GM19397 (cell line): Measurements from ENCODE around the gene GRM8.
"Not testable (repeated sequence)": the region's sequence is repeated elsewhere in the genome, so short reads cannot be mapped to it uniquely, and the experiment has no call there.

Experiments used
- ATAC-seq: cut with Tn5 transposase; IDR thresholded peaks from one replicate; pipeline ENCODE4 v1.9.1; 2021; ENCODE audit warnings: mild to moderate bottlenecking, moderate library complexity; ENCODE audit not compliant: unreplicated experiment

Gene GRM8

DNA sequence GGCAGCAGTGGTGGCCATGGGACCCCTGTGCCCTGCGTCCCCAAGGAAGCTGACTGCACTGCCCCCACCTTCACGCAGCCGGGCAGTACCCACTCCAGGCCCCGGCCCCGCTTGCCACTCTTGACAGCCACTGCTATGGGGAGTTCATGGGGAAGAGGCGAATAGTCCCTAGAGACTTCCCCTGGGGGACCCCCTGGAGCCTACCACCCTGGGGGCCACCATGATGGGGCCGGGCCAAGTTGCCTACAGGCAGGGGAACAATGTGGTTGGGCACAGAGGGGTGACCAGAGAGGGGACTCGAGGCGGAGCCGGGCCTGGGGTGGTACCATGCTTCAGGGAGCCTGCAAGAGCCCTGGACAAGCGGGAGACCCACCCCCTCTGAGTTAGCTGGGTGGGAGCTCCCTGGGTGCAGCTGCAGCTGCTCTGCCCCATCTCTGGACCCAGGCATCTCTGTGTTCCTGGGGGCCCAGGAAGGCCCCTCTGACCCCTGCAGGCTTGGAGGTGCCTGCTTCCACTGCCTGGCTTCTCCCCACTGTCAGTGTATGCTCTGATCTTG, 567.6 kb downstream of the GRM8 start:
- no peak for ATAC-seq

DNA sequence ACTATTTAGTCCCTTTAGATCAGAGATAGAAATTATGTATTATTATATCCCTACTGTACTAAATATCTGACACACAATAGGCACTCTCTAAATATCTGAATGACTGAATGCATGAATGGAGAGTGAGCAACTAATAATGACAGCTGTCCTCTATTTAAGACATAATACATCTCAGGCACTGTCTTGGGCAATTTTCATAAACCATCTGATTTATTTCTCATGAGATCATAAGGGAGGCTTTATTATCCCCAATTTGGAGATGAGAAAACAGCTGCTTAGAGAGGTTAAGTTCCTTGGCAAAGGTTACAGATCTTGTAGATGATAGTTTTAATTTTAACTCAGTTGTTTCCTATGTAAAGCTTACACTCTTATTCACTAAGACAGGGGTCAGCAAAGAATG, 570.6 kb downstream of the GRM8 start:
- no peak for ATAC-seq

DNA sequence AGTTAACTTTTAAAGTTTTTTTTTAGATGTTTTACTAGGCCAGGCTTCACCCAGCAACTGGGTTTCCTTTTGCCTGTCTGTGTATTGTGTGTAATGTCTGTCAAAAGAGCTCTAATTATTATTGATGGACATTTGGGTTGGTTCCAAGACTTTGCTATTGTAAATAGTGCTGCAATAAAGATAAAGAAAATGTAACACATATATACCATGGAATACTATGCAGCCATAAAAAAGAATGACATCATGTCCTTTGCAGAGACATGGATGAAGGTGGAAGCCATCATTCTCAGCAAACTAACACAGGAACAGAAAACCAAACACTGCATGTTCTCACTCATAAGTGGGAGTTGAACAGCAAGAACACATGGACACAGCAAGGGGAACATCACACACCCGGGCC, 584.0 kb downstream of the GRM8 start:
- not testable (repeated sequence) for ATAC-seq

DNA sequence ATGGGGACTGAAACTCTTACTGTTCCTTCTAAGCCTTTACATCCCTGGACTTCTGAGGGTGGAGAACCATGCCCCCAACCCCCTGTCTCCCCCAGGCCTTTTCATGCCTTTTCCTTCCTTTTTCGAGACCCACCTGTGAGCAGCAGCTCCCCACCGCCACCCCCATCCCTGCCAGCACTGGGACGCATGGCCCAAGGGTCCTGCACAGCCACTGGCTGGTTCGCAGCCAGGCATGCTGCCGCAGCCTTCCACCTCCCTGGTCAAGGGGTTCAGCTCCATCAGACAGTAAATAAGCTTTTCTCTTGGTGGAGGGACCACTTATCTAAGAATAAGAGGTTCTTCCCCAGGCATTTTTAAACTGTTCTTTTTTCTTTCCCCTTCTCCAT, 584.4 kb downstream of the GRM8 start:
- ATAC-seq: no peak

GRCh38 chr7:126667742-126668366, 584.9 kb downstream of the GRM8 start:
- ATAC-seq: no peak

DNA sequence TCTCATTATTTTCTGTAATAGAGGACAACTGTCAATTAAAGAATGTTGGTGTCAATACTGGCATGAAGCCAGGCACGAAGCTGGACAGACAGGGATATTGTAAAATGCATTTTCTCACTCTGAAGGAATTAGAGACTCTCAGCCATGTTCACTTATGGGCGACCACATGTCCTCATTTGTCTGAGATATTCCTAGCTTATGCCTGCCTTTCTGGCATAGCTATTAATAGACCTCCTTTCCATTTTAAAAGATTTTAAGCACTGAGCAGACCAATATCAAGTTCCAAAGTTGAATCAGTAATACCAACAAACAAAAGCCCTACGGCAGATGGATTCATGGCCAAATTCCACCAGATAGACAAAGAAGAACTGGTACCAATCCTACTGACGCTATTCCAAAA, 589.9 kb downstream of the GRM8 start:
- ATAC-seq: no peak

DNA sequence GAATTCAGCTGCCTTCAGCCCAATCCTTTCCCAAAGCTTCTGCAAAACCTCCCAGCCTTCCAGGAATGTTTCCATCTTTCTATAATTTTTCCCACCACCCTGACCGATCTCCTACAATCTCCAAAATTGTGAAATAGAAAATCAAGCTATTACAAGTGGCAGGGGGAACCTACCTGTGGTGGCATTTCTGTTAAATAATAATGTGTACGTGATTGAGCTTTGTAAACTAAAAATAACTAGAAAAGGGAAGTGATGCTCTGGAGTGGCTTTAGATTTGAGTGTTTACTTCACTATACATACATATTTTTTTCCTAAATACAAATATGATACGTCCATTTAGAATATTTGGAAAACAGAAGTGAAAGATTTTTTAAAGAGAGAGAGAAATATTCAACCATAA, 593.6 kb downstream of the GRM8 start:
- ATAC-seq: peak; percentile 51

- peak; percentile 5 for ATAC-seq
Measured at GRCh38 chr7:126658684-126659083, 594.1 kb downstream of the GRM8 start.

DNA sequence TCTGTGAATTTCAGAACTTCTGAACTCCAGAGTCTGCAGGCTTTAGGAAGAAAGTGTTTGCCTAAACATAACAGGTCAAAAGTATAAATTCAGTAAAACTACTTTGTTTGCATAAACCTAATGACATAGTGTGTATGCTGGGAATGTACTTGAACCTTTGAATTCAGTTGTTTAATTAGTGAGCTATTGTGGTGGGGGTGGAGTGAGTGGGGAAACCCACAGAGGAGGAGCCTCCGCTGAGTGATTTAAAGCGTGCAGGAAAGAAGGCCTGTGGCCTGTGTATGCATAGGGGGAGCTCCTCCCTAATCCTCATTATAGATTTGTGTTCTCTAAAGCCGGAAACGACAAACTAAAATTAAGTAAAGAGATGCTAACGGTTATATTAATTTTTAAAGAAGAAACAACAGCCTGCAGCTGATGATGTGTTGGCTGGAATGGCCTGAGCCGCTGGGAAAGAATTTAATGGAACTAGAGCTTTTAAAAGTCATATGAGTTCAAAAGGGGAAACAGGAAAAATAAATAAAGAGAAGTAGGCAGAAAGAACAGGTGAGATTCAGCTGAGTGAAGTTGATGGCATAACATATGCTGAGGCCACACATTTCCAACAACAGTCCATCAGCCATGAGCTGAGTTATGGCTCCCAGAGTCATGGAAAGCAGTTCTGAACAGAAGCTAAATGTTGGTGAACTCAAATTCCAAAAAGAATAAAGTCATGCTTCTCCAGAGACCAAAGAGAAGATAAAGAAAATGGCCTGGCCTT, 595.0 kb downstream of the GRM8 start:
- peak; percentile 93 for ATAC-seq

DNA sequence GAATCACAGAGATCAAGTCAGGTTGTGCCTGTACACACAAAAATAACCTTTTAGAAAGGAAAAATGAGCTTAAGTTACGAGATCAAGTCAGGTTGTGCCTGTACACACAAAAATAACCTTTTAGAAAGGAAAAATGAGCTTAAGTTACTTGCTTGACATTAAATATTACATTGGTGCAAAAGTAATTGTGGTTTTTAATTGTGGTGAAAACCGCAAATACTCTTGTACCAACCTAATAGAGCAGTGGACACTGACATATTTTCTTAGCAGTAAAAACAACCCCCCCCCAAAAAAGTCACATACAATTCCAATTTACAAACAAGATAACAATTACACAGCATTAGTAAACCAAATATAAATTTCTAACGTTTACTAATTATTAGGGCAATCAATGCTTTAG, 595.6 kb downstream of the GRM8 start:
- ATAC-seq: peak; percentile 1

GRCh38 chr7:126656165-126656564, 596.6 kb downstream of the GRM8 start:
- ATAC-seq: no peak

- ATAC-seq: no peak
Measured at GRCh38 chr7:126637538-126637937, 615.2 kb downstream of the GRM8 start.

- ATAC-seq: no peak
Measured at GRCh38 chr7:126635545-126635944, 617.2 kb downstream of the GRM8 start.

- ATAC-seq: no peak
Measured at GRCh38 chr7:126608339-126608776, 644.4 kb downstream of the GRM8 start.

DNA sequence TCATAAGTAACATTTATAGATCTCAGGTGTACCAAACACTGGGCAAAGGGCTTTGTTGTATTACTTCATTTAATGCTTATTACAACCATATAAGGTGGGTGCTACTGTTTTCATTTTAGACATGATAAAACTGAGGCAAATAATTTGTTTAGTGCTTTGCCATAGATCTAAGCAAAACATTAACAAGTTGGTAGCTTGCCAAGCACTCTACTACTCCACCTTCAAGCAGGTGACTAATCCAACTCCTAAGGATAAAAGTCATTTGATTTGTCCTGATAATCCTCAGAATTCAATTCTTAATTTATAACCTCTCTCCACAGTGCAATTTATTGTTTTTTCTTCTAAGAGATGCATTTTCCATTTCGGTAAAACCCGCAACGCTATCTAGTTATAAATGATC, 646.4 kb downstream of the GRM8 start:
- ATAC-seq: no peak

DNA sequence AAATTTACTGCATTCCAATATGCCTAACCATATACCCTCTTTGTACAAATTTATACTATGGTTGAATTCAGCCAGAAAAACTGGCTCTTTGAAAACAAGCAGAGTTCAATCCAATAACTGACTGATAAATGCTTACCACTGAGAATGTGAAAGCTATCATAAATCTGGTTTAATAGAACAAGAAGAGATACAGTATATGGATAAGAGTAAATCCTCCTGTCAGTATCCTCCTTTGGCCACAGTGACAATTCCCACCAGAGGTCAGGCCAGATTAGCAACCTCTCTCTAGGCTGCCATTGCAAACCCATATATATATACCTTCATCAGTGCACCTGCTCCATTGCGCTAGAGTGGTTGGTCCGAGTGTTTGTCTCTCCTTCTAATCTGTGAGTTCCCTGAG, 647.2 kb downstream of the GRM8 start:
- no peak for ATAC-seq

GRCh38 chr7:126605056-126605455, 647.7 kb downstream of the GRM8 start:
- no peak for ATAC-seq

- ATAC-seq: no peak
Measured at GRCh38 chr7:126589068-126589684, 663.6 kb downstream of the GRM8 start.

GRCh38 chr7:126578338-126578737, 674.4 kb downstream of the GRM8 start:
- ATAC-seq: no peak

GRCh38 chr7:126574276-126575250, 678.2 kb downstream of the GRM8 start:
- no peak for ATAC-seq

- ATAC-seq: no peak
Measured at GRCh38 chr7:126570845-126571244, 681.9 kb downstream of the GRM8 start.
